LNCAP (cell line): ENCODE results near the gene ZNF554.

Experiments
- CTCF ChIP-seq: fragments of 450-650 bp; IDR thresholded peaks from 2 replicates; pipeline ENCODE4 v1.5.1; 2017; ENCODE audit warnings: mild to moderate bottlenecking

Gene ZNF554

GRCh38 chr19:2811735-2812413 lies 7.8 kb upstream of the ZNF554 start:
- TF ChIP-seq CTCF = no peak

GRCh38 chr19:2812414-2813234 lies 7.0 kb upstream of the ZNF554 start:
- TF ChIP-seq CTCF = no peak

- no peak for TF ChIP-seq CTCF
Observed at GRCh38 chr19:2813235-2814160, 6.2 kb upstream of the ZNF554 start.

GRCh38 chr19:2814426-2814825 lies 5.2 kb upstream of the ZNF554 start:
- no peak for TF ChIP-seq CTCF

DNA sequence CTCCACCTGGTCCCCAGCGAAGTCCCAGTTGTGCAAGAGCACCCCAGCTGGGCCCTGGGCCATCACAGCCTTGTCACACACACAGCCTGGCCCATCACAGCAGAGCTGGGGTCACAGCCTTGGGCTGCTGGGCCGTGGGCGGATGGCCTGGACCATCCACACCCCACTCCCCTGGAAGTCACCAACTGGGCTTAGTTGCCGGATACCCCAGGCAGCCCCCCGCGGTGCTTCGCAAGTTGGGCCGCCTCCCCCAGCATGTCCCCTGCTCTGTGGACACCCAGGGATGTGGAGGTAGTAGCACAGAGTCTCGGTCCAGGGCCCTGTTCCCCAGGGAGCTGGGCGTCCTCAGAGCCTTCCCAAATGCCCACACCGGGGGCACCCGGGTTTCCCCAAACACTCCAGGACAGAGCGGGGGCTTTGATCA lies 4.5 kb upstream of the ZNF554 start:
- no peak for TF ChIP-seq CTCF

DNA sequence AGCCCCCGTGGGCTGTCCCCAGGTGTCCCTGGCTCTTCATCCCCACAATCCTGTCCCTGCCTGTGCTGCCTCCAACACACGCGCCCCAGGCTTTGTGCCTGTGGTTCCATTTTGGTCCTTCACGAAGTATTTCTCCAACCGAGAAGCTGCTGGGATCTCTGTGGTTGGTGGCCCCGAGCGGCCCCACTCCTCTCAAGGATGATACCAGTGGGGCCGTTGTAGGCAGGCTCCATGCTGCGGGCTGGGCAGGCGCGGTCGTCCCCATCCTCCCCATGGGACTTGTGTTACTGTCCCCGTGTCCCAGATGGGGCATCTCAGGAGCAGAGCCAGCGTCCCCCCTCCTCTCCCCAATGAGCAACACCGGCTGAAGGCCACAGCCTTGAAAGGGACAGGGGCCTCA lies 3.7 kb upstream of the ZNF554 start:
- no peak for TF ChIP-seq CTCF

DNA sequence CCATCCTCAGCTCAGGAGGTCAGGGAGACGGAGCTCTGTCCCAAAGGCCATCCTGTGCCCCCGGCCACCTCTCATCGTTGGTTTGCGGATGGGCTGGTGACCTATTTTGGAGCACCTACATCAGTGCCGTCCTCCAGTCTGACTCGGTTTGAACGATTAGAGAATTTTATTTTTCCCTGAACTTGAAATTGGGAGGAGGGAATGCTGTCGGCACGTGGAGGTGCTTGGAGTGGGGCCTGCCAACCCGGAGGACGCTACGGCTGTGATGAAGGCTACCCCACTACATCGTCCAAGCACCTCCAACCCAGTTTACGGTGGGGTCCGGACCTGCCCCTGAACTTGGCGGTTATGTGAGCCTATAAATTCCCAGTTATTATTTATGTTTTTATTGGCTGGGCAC lies 3.0 kb upstream of the ZNF554 start:
- no peak for TF ChIP-seq CTCF
